NCI-H345 treated with DMSO at 0.1 percent for 48 hours (cell line): ENCODE data around the gene RASA4.
"Not testable (repeated sequence)": the region's sequence is repeated elsewhere in the genome, so short reads cannot be mapped to it uniquely, and the experiment has no call there.

Experiments used
- DNase-seq: peaks from one replicate; lab custom pipeline; 2025; ENCODE audit not compliant: unreplicated experiment; lab: John Stamatoyannopoulos, UW

Gene RASA4

DNA sequence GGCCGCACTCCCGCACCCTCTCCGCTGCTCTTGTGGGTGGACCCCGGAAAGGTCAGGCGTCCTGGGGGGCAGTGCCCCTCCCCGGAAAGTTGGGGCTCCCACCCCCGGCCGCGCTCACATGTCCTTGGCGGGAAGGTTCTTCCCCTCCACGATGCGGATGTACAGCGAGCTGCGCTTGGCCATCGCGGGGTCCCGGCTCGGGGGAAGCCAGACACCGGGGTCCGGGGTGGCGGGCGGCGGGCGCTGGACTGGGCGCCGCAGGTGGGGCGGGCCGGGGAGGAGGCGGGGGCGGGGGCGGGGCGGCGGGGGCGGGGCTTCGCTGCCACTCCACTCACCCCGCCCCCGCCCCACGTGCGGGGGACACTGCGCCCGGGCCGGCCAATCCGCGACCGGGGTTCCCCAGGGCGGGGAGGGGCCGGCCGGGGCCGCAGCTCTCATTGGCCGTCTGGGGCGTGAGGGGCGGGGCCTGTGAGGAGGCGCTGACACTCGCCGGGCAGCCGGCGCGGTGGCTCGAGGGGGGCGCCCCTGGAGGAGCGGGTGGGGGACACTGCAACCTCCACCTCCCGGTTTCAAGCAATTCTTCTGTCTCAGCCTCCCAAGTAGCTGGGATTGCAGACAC is at the start of gene RASA4:
RASA4 (minus strand) TSS at position 250 of the 619 bp plus-strand sequence; CDS start at position 183, 67 bp downstream.
- DNase-seq: not testable (repeated sequence)

DNA sequence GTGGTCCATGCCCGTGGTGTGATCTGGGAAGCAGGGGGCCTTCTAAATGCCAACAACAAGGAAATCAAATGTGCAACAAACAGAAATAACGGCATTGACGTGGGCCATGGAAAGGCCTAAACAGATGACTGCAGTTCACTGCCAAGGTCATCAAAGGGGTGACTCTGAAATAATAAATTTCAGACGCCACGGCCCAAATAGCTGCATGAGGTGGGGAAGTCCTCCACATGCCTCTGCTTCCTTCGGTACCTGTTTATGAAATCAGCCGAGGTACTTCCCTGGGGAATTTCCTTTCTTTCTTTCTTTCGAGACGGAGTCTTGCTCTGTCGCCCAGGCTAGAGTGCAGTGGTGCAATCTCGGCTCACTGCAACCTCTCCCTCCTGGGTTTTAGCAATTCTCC is 48.2 kb upstream of the RASA4 start:
- not testable (repeated sequence) for DNase-seq

DNA sequence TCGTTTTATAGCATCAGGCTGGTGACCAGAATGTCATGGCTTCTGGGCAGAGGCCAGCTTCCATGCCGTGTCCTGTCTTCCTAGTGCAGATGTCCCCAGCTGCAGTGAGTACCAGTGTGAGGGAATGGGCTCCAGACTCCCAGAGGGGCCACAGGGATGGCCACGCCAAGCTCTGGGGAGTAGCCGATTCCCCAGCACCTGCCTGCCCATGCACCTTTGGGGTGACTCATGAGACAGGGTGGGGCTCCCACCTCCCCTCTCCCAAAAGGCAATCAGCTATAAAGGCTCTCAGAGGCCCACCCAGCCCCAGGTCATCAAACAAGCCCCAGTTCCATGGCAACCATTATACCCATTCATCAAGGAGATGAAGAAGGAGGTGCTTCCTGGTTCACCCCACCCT is 33.4 kb upstream of the RASA4 start, which contains the start of gene SPDYE2B:
SPDYE2B (plus strand) TSS at position 396 of the 400 bp plus-strand sequence. CDS start 2,030 bp downstream, outside the sequence.
- not testable (repeated sequence) for DNase-seq

DNA sequence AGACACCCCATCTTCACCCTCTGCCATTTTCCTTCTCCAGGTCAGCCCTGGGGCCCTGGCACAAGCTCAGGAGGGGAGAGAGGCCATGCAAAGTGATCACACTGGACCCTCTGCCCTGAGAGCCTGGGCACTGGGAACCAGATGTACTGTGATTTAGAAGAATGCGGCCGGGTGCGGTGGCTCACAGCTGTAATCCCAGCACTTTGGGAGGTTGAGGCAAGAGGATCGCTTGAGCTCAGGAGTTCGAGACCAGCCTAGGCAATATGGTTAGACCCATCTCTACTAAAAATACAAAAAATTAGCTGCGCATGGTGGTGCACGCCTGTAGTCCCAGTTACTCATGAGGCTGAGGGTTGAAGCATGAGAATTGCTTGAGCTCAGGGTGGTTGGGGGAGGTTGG is 31.3 kb upstream of the RASA4 start:
- not testable (repeated sequence) for DNase-seq

DNA sequence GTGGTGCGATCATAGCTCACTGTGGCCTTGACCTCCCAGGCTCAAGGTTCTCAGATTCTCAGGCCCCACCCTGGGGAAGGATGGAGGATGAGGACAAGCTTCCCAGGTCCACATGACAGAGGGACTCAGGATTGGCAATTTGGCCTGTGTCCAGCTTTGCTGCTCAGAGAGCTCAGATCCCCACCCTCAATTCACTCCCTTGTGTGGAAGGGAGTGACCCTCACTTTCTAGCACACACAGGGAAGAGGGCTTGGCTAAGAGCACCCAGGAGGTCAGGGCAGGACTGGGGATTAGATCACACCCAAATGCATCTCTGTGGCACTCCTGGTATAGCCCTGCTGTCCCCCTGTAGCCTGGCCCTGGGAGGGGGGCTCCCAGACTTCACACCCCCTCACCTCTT is 26.8 kb upstream of the RASA4 start:
- not testable (repeated sequence) for DNase-seq

DNA sequence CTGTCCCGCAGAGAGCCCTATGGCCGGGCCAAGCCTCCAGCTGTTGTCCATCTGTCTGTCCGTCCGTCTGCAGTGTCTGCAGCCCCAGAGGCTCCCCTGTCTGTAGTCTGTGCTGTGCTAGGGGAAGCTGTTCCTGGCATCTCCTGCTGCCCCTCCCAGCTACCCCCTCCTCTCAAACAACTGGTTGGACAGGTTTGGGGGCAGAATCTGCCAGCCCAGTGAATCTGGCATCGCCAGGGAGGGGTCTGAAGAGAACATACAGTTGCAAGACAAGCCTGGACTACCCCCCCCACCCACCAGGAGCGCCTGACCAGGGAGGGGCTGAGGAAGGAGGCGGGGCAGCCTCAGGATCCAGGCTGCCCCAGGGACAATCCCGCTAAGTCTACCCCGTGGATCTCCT is 26.1 kb upstream of the RASA4 start, which contains the start of gene UPK3BL1:
UPK3BL1 (minus strand) TSS at position 101 of the 400 bp plus-strand sequence; CDS start at position 51, 50 bp downstream.
- not testable (repeated sequence) for DNase-seq

DNA sequence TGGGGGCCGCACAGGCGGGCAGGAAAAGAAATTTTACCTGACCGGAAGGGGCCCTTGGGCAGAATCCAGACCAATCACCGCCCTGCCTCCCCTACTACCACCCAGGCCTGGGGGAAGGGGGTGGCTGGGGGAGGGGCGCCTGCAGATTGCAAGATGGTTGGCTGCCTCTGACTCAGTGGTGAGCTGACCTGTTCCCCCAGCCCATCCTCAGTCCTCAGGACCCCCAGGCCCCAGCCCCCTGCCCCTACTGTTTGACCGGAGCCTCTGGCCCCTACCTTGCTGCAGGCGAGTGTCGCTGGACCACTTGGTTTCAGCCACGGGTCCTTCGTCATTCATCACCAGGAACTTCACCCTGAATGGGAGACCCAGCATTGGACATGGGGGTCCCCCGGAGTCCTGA is 22.3 kb upstream of the RASA4 start:
- DNase-seq: not testable (repeated sequence)

DNA sequence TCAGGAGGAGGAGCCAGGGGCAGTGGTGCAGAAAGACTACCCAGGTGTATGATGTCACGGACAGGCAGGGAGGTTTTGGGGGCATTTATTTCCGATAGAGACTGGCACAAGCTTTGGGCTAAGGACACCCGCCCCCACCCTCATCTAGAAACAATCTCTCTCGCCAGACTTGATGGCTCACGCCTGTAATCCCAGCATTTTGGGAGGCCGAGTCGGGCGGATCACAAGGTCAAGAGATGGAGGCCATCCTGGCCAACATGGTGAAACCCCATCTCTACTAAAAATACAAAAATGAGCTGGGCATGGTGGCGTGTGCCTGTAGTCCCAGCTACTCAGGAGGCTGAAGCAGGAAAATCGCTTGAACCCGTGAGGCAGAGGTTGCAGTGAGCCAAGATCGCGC is 20.4 kb upstream of the RASA4 start:
- not testable (repeated sequence) for DNase-seq

DNA sequence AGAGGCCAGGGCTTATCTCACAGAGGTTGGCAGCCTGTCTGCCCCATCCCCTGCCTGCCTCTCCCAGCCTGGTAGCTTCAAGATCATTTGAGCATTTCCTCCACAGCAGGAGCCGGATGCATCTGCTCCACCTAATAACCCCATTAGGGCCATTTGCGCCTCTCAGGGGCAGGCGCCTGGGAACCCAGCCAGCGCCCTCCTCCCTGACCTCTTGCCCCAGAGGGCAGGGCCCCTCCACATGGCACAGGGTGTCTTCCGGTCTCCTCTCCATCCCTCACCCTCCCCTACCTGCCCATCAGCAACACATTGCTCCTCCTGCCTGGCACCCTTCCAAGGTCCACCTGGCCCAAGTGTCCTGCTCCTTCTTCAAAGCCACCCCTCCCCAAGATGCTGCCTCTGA is 18.8 kb upstream of the RASA4 start:
- not testable (repeated sequence) for DNase-seq

DNA sequence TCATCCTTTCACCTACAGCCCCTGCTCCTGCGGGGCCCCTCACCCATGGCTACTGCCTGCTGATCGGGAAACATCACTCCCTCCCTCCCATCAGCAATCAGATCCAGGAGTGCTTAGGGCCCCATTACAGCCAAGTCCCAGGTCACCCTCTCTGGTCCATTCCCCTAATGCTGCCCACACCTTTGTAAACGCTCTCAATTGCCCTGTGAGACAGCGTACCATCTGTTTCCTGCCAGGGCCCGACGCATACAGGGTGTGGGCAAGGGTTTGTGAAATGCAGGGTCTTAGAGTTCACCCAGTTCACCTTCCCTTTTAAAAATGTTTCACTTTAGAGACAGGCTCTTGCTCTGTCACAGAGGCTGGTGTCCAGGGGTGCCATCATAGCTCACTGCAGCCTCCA is 17.7 kb upstream of the RASA4 start:
- DNase-seq: not testable (repeated sequence)

DNA sequence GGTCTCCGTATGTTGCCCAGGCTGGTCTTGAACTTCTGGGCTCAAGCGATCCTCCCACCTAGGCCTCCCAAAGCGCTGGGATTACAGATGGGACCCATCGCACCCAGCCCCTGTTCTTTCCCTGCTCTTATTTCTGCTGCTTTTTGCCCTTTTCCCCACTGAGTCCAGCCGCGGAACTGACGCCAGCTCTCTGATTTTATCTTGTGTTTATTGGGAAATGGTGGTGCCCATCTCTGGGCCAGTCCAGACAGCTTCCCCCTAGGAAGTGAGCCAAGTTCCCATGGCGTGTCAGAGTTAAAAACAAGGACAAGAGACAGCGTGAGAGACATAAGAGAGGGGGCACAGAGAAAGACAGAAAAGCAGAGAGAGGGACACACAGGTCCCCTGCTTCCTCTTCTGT is 14.1 kb upstream of the RASA4 start:
- DNase-seq: not testable (repeated sequence)

DNA sequence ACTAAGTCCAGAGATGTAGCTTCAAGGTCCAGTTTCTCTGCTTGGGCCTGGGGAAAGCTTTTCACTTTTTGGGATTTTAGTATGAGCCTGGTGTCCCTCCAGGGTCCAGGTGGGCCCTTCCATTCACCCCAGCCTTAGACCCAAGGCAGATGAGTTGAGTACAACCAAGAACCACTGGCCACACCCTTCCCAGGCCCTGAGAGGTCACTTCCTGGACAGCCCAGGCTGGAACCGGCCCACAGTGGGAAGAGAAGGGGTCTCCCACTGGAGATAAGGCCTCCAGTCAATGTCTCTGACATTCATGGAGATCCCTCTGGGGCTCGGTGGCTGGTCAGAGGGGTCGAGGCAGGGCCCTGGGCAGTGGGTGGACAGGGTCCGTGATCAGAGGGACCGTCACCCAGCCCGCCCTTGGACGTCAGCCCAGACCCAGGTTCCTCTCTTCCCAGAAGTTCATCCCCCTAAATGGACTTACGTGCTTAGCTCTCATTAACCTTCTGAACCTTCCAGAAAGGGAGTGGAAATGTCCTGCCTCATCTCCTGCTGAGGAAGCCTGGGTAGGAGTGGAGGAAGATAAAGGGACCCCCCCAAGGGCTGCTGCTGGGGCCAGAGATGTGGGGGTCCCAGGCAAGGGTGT is 10.8 kb upstream of the RASA4 start:
- not testable (repeated sequence) for DNase-seq

DNA sequence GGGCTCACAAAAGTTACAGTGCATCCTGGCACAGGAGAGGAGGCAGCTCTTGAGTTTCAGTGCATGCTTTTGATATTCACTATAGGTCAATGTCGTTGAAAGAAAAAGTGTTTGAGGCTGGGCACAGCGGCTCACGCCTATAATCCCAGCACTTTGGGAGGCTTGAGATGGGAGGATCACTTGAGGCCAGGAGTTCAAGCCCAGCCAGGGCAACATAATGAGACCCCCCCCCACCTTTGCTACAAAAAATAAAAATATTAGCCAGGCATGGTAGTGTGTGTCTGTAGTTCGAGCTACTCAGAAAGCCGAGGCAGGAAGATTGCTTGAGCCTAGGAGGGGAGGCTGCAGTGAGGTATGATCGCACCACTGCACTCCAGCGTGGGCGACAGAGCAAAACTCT is 1.6 kb upstream of the RASA4 start:
- DNase-seq: not testable (repeated sequence)

DNA sequence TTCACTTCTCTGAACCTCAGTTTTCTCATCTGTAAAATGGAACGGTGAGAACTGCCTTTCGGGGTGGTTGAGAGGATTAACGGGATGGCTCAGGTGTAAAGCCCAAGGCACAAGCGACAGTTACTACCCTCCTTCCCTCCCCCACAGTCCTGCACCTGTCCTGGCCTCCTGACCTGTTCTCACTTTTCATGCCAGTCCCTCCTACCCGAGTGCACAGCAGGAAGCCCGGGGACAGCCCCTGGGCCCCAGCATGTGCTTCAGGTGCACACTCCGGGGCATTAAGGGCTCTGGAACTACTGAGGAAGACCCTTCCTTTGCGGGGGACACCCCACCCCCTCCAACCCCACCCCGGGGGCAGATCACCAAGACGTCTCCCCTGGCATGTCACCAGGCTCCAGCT is 626 bp downstream of the RASA4 start:
- DNase-seq: not testable (repeated sequence)

DNA sequence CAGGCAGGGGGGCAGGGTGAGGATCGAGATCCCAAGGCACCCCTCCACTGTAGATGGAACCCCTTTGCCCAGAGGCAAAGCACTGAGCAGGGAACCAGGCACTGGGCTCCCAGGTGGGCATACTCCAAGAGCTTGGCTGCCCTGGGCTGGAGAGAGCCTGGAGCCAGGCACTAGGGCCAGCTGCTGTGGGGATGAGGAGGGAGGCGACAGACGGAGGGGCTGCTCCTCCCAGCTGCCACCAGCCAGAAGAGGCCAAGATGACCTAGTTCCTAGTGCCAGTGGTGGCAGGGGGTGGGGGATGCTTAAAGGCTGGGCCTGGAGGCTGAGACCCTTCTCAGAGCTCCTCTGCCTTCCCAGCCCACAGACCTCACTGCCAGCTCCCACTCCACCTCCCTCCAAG is 1.7 kb downstream of the RASA4 start:
- not testable (repeated sequence) for DNase-seq

DNA sequence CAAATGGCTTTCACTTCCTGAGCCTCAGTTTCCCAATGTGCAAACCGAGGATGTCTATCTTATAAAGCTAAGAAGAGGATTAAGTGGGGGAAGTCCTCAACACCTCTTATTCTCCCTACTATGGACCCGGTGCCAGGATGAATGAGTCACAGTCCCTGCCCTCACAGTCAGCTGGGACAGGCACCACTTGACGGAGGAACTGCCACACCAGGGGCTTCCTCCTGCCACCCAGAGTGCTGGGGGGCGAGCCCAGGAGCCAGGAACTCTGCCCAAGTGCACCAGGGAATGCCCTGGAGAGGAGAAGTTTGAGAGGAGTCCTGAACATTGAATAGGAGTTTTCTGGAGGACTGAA is 2.2 kb downstream of the RASA4 start:
- not testable (repeated sequence) for DNase-seq

DNA sequence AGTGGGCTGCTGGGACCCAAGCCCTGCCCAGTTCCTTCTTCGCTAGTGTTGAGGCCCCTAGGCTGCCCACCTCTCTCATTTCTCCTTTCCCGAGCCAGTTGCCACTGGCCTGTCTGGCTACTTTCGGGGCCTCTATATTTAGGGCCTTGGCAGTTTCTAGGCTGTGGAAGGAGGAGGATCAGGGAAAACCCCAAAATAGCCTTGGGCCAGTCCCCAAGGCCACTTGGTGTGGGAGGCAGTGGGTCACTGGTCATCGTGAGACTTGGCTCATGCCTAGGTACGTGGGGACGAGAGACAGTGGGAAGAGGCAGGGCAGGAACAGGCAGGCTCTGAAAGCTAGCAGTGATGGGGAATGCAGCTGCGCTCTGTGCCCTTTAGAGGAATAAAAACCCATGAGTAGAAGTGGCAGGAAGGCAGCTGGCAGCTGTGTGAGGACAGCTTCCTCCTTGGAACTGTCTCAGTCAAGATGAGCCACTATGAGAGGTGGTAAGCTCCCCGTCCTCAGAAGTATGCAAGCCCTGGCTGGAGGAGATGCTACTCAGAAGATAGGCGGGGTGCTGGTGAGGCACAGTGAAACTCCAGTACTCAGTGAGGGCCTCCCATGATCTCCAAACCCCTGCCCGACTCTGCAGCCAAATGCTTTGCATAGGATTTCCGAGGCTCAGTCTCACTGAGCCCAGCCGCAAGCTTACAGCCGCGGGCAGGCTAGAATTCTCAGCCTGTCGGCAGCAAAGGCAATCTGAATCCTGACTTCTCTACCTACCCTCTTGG is 2.8 kb downstream of the RASA4 start:
- not testable (repeated sequence) for DNase-seq

DNA sequence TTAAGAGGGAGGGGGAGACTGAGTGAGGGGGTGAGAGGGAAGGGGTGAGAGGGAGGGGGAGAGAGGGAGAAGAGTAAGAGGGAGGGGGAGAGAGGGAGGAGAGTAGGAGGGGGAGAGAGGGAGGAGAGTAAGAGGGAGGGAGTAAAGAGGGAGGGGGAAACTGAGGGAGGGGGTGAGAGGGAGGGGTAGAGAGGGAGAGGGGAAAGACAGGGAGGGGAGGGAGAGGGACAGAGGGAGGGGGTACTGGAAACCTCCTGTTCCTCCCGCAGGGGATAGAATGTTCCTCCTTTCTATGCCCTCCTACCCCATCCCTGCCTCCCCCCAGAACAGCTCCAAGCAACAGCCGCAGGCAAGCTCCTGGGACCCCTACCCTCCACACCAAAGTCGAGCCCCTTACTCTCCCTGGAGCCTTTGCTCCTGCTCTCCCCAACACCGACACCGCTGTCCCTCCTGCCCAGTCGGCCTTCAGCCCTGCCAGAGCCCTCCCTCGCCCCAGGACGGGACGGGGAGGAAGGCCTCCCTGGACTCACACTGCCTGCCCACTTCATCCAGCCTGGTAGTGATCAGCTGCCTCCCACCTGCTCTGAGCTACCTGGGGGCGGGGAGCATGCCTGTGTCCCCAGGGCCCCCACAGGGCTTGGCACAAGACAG is 4.8 kb downstream of the RASA4 start:
- DNase-seq: not testable (repeated sequence)

DNA sequence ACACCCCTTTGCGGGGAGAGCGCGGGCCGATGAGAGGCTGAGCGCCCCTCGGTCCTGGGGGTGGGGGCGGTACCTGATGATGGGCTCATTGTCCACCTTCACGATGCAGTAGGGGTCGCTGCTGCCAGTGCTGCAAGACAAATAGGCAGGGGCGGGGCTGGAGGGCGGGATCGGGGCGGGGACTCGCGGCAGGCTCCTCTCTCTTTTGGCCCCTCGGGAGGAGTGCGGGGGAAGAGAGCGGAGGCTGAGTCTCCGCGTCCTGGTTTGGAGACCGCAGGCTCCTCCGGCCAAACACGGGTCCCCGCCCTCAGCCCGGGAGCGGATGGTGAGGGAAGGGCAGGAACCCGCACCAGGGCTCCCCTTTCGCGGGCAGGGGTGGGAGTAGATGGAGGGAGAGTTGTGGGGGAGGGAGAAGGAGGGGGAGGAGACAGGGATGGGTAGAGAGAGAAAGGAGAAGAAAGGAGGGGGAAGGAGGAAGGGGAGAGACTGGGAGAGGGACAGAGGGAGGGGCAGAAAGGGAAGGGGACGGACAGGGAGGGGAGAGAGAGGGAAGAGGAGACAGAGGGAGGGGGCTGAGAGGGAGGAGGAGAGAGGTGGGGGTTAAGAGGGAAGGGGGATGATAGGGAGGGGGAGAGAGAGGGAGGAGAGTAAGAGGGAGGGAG is 5.4 kb downstream of the RASA4 start:
- DNase-seq: not testable (repeated sequence)

DNA sequence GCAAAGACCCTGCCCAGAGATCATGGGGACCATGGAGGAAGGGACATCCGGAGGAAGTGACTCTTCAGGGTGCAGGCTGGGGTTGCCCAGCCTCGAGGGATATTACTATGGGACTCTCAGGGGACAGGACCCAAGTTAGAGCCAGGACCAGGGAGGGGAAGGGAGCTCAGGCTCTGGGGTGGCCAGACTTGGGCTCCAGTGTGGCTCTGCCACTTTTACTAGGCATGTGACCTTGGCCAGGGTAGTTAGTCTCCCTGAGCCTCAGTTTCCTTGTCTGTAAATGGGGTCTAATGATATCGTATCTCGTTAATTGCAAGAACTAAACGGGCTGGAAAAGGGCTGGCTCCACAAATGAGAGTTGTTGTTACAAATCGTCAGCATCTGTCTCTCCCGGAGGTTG is 6.1 kb downstream of the RASA4 start:
- not testable (repeated sequence) for DNase-seq

DNA sequence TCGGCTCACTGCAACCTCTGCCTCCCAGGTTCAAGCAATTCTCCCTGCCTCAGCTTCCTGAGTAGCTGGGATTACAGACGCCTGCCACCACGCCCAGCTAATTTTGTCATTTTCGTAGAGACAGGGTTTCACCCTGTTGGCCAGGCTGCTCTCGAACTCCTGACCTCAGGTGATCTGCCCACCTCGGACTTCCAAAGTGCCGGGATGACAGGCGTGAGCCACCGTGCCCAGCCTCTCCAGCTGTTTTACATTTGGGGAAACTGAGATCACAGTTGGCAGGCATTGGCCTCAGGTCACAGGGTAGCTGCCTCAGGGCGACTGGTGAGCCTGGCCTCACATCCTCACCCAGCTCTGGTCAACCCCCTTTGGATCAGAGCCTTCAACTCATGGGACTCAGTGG is 6.8 kb downstream of the RASA4 start:
- DNase-seq: not testable (repeated sequence)
